ENCODE data around the gene FIGNL2.

The FIGNL2 gene

GRCh38 chr12:51869931-51870330, 21.4 kb upstream of the FIGNL2 start:
- H3K4me1 Mint-ChIP-seq (ENCODE audit: low read depth): no peaks in the 10 kb centered on the region
- H3K36me3 Mint-ChIP-seq (ENCODE audit: low read depth): no peaks in the 10 kb centered on the region
- no peak overlapping the region for H3K27ac Mint-ChIP-seq
- DNase-seq (ENCODE audit: low spot score): no peak
- no peak overlapping the region for H3K4me3 Mint-ChIP-seq
- no peaks in the 10 kb centered on the region for H3K9me3 Mint-ChIP-seq
- peaks cover 52% of the 10 kb centered on the region for H3K27me3 Mint-ChIP-seq (ENCODE audit: low read depth)

GRCh38 chr12:51869496-51869865, 21.0 kb upstream of the FIGNL2 start:
- H3K4me1 Mint-ChIP-seq (ENCODE audit: low read depth): no peaks in the 10 kb centered on the region
- no peak overlapping the region for H3K27ac Mint-ChIP-seq
- no peaks in the 10 kb centered on the region for H3K9me3 Mint-ChIP-seq
- no peak overlapping the region for H3K4me3 Mint-ChIP-seq
- H3K36me3 Mint-ChIP-seq (ENCODE audit: low read depth): no peaks in the 10 kb centered on the region
- DNase-seq (ENCODE audit: low spot score): no peak
- H3K27me3 Mint-ChIP-seq (ENCODE audit: low read depth): peaks cover 56% of the 10 kb centered on the region

- Mint-ChIP-seq H3K9me3 (no peaks in the 10 kb centered on the region), H3K27me3 (ENCODE audit: low read depth) (peaks cover 59% of the 10 kb centered on the region), H3K4me3 (no peak overlapping the region), H3K27ac (no peak overlapping the region), H3K36me3 (ENCODE audit: low read depth) (no peaks in the 10 kb centered on the region), H3K4me1 (ENCODE audit: low read depth) (no peaks in the 10 kb centered on the region)
- DNase-seq (ENCODE audit: low spot score): no peak
Observed at GRCh38 chr12:51868821-51869495, 20.4 kb upstream of the FIGNL2 start.

GRCh38 chr12:51867796-51868428, 19.4 kb upstream of the FIGNL2 start:
- H3K4me1 Mint-ChIP-seq (ENCODE audit: low read depth): no peaks in the 10 kb centered on the region
- no peak overlapping the region for H3K4me3 Mint-ChIP-seq
- no peak overlapping the region for H3K27ac Mint-ChIP-seq
- H3K27me3 Mint-ChIP-seq (ENCODE audit: low read depth): peaks cover 66% of the 10 kb centered on the region
- no peaks in the 10 kb centered on the region for H3K9me3 Mint-ChIP-seq
- DNase-seq (ENCODE audit: low spot score): no peak
- H3K36me3 Mint-ChIP-seq (ENCODE audit: low read depth): no peaks in the 10 kb centered on the region

GRCh38 chr12:51867371-51867770, 18.9 kb upstream of the FIGNL2 start:
- Mint-ChIP-seq H3K36me3 (ENCODE audit: low read depth) (no peaks in the 10 kb centered on the region), H3K4me1 (ENCODE audit: low read depth) (no peaks in the 10 kb centered on the region), H3K9me3 (no peaks in the 10 kb centered on the region), H3K27ac (no peak overlapping the region), H3K27me3 (ENCODE audit: low read depth) (peaks cover 68% of the 10 kb centered on the region), H3K4me3 (no peak overlapping the region)
- DNase-seq (ENCODE audit: low spot score): no peak

- no peaks in the 10 kb centered on the region for H3K9me3 Mint-ChIP-seq
- H3K36me3 Mint-ChIP-seq (ENCODE audit: low read depth): no peaks in the 10 kb centered on the region
- DNase-seq (ENCODE audit: low spot score): no peak
- H3K27ac Mint-ChIP-seq: no peak overlapping the region
- no peaks in the 10 kb centered on the region for H3K4me1 Mint-ChIP-seq (ENCODE audit: low read depth)
- H3K4me3 Mint-ChIP-seq: no peak overlapping the region
- peaks cover 74% of the 10 kb centered on the region for H3K27me3 Mint-ChIP-seq (ENCODE audit: low read depth)
Observed at GRCh38 chr12:51866762-51867161, 18.2 kb upstream of the FIGNL2 start.

GRCh38 chr12:51866324-51866723, 17.8 kb upstream of the FIGNL2 start:
- DNase-seq (ENCODE audit: low spot score): no peak
- Mint-ChIP-seq H3K27ac (no peak overlapping the region), H3K4me3 (no peak overlapping the region), H3K36me3 (ENCODE audit: low read depth) (no peaks in the 10 kb centered on the region), H3K9me3 (no peaks in the 10 kb centered on the region), H3K4me1 (ENCODE audit: low read depth) (no peaks in the 10 kb centered on the region), H3K27me3 (ENCODE audit: low read depth) (peaks cover 76% of the 10 kb centered on the region)

GRCh38 chr12:51865757-51866270, 17.3 kb upstream of the FIGNL2 start:
- no peaks in the 10 kb centered on the region for H3K9me3 Mint-ChIP-seq
- no peaks in the 10 kb centered on the region for H3K36me3 Mint-ChIP-seq (ENCODE audit: low read depth)
- no peak for DNase-seq (ENCODE audit: low spot score)
- H3K4me1 Mint-ChIP-seq (ENCODE audit: low read depth): no peaks in the 10 kb centered on the region
- H3K27me3 Mint-ChIP-seq (ENCODE audit: low read depth): peaks cover 71% of the 10 kb centered on the region
- no peak overlapping the region for H3K27ac Mint-ChIP-seq
- H3K4me3 Mint-ChIP-seq: no peak overlapping the region

GRCh38 chr12:51864833-51865670, 16.5 kb upstream of the FIGNL2 start:
- Mint-ChIP-seq H3K9me3 (no peaks in the 10 kb centered on the region), H3K27me3 (ENCODE audit: low read depth) (peaks cover 66% of the 10 kb centered on the region), H3K4me1 (ENCODE audit: low read depth) (no peaks in the 10 kb centered on the region), H3K4me3 (no peak overlapping the region), H3K36me3 (ENCODE audit: low read depth) (no peaks in the 10 kb centered on the region), H3K27ac (no peak overlapping the region)
- DNase-seq (ENCODE audit: low spot score): no peak

- Mint-ChIP-seq H3K4me1 (ENCODE audit: low read depth) (no peaks in the 10 kb centered on the region), H3K36me3 (ENCODE audit: low read depth) (no peaks in the 10 kb centered on the region), H3K27me3 (ENCODE audit: low read depth) (peaks cover 59% of the 10 kb centered on the region), H3K9me3 (no peaks in the 10 kb centered on the region), H3K27ac (no peak overlapping the region), H3K4me3 (no peak overlapping the region)
- DNase-seq (ENCODE audit: low spot score): no peak
Observed at GRCh38 chr12:51863933-51864832, 15.7 kb upstream of the FIGNL2 start.

GRCh38 chr12:51863363-51863932, 14.9 kb upstream of the FIGNL2 start:
- H3K4me3 Mint-ChIP-seq: no peak overlapping the region
- no peaks in the 10 kb centered on the region for H3K9me3 Mint-ChIP-seq
- no peaks in the 10 kb centered on the region for H3K4me1 Mint-ChIP-seq (ENCODE audit: low read depth)
- H3K36me3 Mint-ChIP-seq (ENCODE audit: low read depth): no peaks in the 10 kb centered on the region
- DNase-seq (ENCODE audit: low spot score): no peak
- peaks cover 55% of the 10 kb centered on the region for H3K27me3 Mint-ChIP-seq (ENCODE audit: low read depth)
- no peak overlapping the region for H3K27ac Mint-ChIP-seq

GRCh38 chr12:51862947-51863346, 14.4 kb upstream of the FIGNL2 start:
- H3K27ac Mint-ChIP-seq: no peak overlapping the region
- H3K36me3 Mint-ChIP-seq (ENCODE audit: low read depth): no peaks in the 10 kb centered on the region
- no peaks in the 10 kb centered on the region for H3K9me3 Mint-ChIP-seq
- no peaks in the 10 kb centered on the region for H3K4me1 Mint-ChIP-seq (ENCODE audit: low read depth)
- no peak for DNase-seq (ENCODE audit: low spot score)
- peaks cover 50% of the 10 kb centered on the region for H3K27me3 Mint-ChIP-seq (ENCODE audit: low read depth)
- H3K4me3 Mint-ChIP-seq: no peak overlapping the region

GRCh38 chr12:51860986-51861385, 12.5 kb upstream of the FIGNL2 start:
- no peaks in the 10 kb centered on the region for H3K9me3 Mint-ChIP-seq
- no peak overlapping the region for H3K27ac Mint-ChIP-seq
- no peak for DNase-seq (ENCODE audit: low spot score)
- H3K4me1 Mint-ChIP-seq (ENCODE audit: low read depth): no peaks in the 10 kb centered on the region
- no peaks in the 10 kb centered on the region for H3K36me3 Mint-ChIP-seq (ENCODE audit: low read depth)
- peaks cover 40% of the 10 kb centered on the region for H3K27me3 Mint-ChIP-seq (ENCODE audit: low read depth)
- H3K4me3 Mint-ChIP-seq: no peak overlapping the region

Data from T-helper 2 cell treated with Interferon-gamma antibody and Interleukin-4, amounts not matched to agents 5 μg/mL and 100 μg/mL, for 36 hours (primary cell).